Neural cell (in vitro differentiated cells): ENCODE measurements around the gene INSIG1. TPM values are rescaled to one million over a fixed set of nuclear protein-coding genes. Genes with fewer than 3 reads are reported as not detected.

ENCODE experiments used
- H2AFZ ChIP-seq: fragments of 200-600, 300-800 bp; sonication (generic), shearing (Covaris generic); 2 replicates; pipeline ENCODE4 v1.6.0; 2014; ENCODE audit warnings: low read depth, mild to moderate bottlenecking, antibody characterized with exemption, low read length, moderate library complexity
- H3F3A ChIP-seq: fragments of 200-600 bp; shearing (Covaris generic); 2 replicates; pipeline ENCODE4 v1.6.1; 2016; ENCODE audit warnings: mild to moderate bottlenecking, moderate library complexity, mixed read lengths, antibody characterized with exemption, low read length; ENCODE audit not compliant: insufficient read depth, poor library complexity, severe bottlenecking
- H3K27ac ChIP-seq: fragments of 200-600, 300-800 bp; sonication (generic), shearing (Covaris generic); 2 replicates; pipeline ENCODE4 v1.5.1; 2014; ENCODE audit warnings: mild to moderate bottlenecking, low read length, moderate library complexity
- H3K27me3 ChIP-seq: fragments of 300-800, 200-600 bp; sonication (generic), shearing (Covaris generic); 2 replicates; pipeline ENCODE4 v1.6.0; 2014; ENCODE audit warnings: mild to moderate bottlenecking, low read depth, low read length, moderate library complexity; ENCODE audit not compliant: insufficient read depth
- H3K36me3 ChIP-seq: fragments of 300-800, 200-600 bp; sonication (generic), shearing (Covaris generic); 2 replicates; pipeline ENCODE4 v1.5.1; 2014; ENCODE audit warnings: mild to moderate bottlenecking, antibody characterized with exemption, low read length, moderate library complexity; ENCODE audit not compliant: insufficient read depth
- H3K4me2 ChIP-seq: fragments of 300-800, 200-600 bp; sonication (generic), shearing (Covaris generic); 2 replicates; pipeline ENCODE4 v1.6.0; 2014; ENCODE audit warnings: mild to moderate bottlenecking, low read length
- H3K4me3 ChIP-seq: fragments of 300-800, 200-600 bp; sonication (generic), shearing (Covaris generic); 2 replicates; pipeline ENCODE4 v1.5.1; 2014; ENCODE audit warnings: mild to moderate bottlenecking, low read length, moderate library complexity
- H3K79me2 ChIP-seq: fragments of 200-600 bp; shearing (Covaris generic); replicated peaks from 2 replicates; pipeline ENCODE4 v1.6.0; 2014; ENCODE audit warnings: mild to moderate bottlenecking, low read length, moderate library complexity; ENCODE audit not compliant: insufficient read depth
- H3K9ac ChIP-seq: fragments of 300-800, 200-600 bp; sonication (generic), shearing (Covaris generic); 2 replicates; pipeline ENCODE4 v1.6.1; 2016; ENCODE audit warnings: mild to moderate bottlenecking, low read length, mixed read lengths
- H3K9me2 ChIP-seq: fragments of 200-600 bp; shearing (Covaris generic); 2 replicates; pipeline ENCODE4 v1.6.1; 2016; ENCODE audit warnings: mild to moderate bottlenecking, low read length, mixed read lengths; ENCODE audit not compliant: insufficient read depth
- H3K9me3 ChIP-seq: fragments of 200-600, 300-800 bp; sonication (generic), shearing (Covaris generic); 2 replicates; pipeline ENCODE4 v1.6.1; 2016; ENCODE audit warnings: mild to moderate bottlenecking, mixed run types, low read length, moderate library complexity, mixed read lengths
- H4K20me1 ChIP-seq: fragments of 200-600 bp; shearing (Covaris generic); 2 replicates; pipeline ENCODE4 v1.6.1; 2016; ENCODE audit warnings: mild to moderate bottlenecking, mixed run types; ENCODE audit not compliant: insufficient read depth
- EP300 ChIP-seq: fragments of 450-650 bp; conservative IDR thresholded peaks from 2 replicates; pipeline ENCODE4 v1.6.1; 2014; ENCODE audit warnings: antibody characterized with exemption, mild to moderate bottlenecking, moderate library complexity; ENCODE audit not compliant: poor library complexity, severe bottlenecking
- EZH2 ChIP-seq: fragments of 200-600, 300-800 bp; shearing (Covaris generic), sonication (generic); IDR thresholded peaks from 2 replicates; pipeline ENCODE4 v1.6.1; 2014; ENCODE audit warnings: antibody characterized with exemption, low read length, borderline replicate concordance, mild to moderate bottlenecking; ENCODE audit not compliant: insufficient read depth, poor library complexity, severe bottlenecking
- MXI1 ChIP-seq: fragments of 450-650 bp; conservative IDR thresholded peaks from 2 replicates; pipeline ENCODE4 v1.6.1; 2014; ENCODE audit warnings: antibody characterized with exemption, mild to moderate bottlenecking; ENCODE audit not compliant: poor library complexity, severe bottlenecking
- POLR2AphosphoS5 ChIP-seq: IDR thresholded peaks from 2 replicates; pipeline ENCODE4 v1.6.1; 2012
- RAD21 ChIP-seq: fragments of 450-650 bp; conservative IDR thresholded peaks from 2 replicates; pipeline ENCODE4 v1.6.1; 2014; ENCODE audit warnings: antibody characterized with exemption, mild to moderate bottlenecking, moderate library complexity
- SMC3 ChIP-seq: fragments of 450-650 bp; conservative IDR thresholded peaks from 2 replicates; pipeline ENCODE4 v1.6.1; 2014; ENCODE audit warnings: antibody characterized with exemption, mild to moderate bottlenecking, moderate library complexity; ENCODE audit not compliant: poor library complexity
- TAF1 ChIP-seq: IDR thresholded peaks from 2 replicates; pipeline ENCODE4 v1.6.1; 2012; ENCODE audit warnings: low read depth
- polyA plus RNA-seq: library from polyadenylated mRNA; depleted of rRNA; stranded (reverse); fragments of >200 nt; gene quantifications from 2 replicates; pipeline ENCODE4 v1.2.3, GENCODE V29; 2014
- TF ChIP-seq, protein P1 (sequence below): fragments of 450-650 bp; IDR thresholded peaks from 2 replicates; pipeline ENCODE4 v1.5.1; 2014; ENCODE audit warnings: antibody characterized with exemption, mild to moderate bottlenecking, moderate library complexity; ENCODE audit not compliant: poor library complexity, severe bottlenecking
- TF ChIP-seq, protein P2 (sequence below): IDR thresholded peaks from 2 replicates; pipeline ENCODE4 v1.6.1; 2012; ENCODE audit warnings: borderline replicate concordance

The INSIG1 gene
- polyA plus RNA-seq, 1 donor from 2014 or later: 71.0 TPM

DNA sequence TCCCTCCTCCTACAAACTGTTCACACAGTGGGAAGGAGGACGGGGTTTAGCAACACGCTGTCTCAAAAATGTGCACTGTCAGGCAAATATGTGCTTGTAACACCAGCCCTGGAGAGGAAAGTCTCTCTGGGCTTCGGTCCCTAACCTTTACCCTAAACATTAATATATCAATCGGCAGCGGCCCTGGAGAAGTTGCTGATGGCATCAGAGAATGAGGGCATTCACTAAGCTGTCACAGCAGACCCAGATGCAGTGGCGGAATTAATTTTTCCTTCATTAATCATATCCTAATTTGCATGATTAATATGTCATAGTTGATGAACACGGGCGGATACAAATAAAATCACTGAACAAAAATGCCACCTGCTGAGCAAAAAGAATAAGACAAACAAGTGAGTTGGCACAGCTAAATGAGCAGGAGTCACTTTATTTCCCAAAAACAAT lies 45.2 kb upstream of the INSIG1 start:
- H3F3A ChIP-seq: no peaks in the 10 kb centered on the region
- H3K9me2 ChIP-seq: no peaks in the 10 kb centered on the region
- no peak overlapping the region for H2AFZ ChIP-seq
- H4K20me1 ChIP-seq: no peaks in the 10 kb centered on the region
- H3K79me2 ChIP-seq: no peaks in the 10 kb centered on the region
- no peak overlapping the region for H3K4me2 ChIP-seq
- H3K36me3 ChIP-seq: no peaks in the 10 kb centered on the region
- H3K27ac ChIP-seq: no peak overlapping the region
- H3K4me3 ChIP-seq: no peak overlapping the region
- no peaks in the 10 kb centered on the region for H3K27me3 ChIP-seq
- H3K9ac ChIP-seq: no peak overlapping the region
- TF ChIP-seq, protein P1, sequence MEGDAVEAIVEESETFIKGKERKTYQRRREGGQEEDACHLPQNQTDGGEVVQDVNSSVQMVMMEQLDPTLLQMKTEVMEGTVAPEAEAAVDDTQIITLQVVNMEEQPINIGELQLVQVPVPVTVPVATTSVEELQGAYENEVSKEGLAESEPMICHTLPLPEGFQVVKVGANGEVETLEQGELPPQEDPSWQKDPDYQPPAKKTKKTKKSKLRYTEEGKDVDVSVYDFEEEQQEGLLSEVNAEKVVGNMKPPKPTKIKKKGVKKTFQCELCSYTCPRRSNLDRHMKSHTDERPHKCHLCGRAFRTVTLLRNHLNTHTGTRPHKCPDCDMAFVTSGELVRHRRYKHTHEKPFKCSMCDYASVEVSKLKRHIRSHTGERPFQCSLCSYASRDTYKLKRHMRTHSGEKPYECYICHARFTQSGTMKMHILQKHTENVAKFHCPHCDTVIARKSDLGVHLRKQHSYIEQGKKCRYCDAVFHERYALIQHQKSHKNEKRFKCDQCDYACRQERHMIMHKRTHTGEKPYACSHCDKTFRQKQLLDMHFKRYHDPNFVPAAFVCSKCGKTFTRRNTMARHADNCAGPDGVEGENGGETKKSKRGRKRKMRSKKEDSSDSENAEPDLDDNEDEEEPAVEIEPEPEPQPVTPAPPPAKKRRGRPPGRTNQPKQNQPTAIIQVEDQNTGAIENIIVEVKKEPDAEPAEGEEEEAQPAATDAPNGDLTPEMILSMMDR: no peak
- TF ChIP-seq TAF1 (no peak), EP300 (no peak), EZH2 (no peak), RAD21 (no peak), POLR2AphosphoS5 (no peak), MXI1 (no peak), SMC3 (no peak)
- TF ChIP-seq, protein P2, sequence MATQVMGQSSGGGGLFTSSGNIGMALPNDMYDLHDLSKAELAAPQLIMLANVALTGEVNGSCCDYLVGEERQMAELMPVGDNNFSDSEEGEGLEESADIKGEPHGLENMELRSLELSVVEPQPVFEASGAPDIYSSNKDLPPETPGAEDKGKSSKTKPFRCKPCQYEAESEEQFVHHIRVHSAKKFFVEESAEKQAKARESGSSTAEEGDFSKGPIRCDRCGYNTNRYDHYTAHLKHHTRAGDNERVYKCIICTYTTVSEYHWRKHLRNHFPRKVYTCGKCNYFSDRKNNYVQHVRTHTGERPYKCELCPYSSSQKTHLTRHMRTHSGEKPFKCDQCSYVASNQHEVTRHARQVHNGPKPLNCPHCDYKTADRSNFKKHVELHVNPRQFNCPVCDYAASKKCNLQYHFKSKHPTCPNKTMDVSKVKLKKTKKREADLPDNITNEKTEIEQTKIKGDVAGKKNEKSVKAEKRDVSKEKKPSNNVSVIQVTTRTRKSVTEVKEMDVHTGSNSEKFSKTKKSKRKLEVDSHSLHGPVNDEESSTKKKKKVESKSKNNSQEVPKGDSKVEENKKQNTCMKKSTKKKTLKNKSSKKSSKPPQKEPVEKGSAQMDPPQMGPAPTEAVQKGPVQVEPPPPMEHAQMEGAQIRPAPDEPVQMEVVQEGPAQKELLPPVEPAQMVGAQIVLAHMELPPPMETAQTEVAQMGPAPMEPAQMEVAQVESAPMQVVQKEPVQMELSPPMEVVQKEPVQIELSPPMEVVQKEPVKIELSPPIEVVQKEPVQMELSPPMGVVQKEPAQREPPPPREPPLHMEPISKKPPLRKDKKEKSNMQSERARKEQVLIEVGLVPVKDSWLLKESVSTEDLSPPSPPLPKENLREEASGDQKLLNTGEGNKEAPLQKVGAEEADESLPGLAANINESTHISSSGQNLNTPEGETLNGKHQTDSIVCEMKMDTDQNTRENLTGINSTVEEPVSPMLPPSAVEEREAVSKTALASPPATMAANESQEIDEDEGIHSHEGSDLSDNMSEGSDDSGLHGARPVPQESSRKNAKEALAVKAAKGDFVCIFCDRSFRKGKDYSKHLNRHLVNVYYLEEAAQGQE: no peak
- no peaks in the 10 kb centered on the region for H3K9me3 ChIP-seq

DNA sequence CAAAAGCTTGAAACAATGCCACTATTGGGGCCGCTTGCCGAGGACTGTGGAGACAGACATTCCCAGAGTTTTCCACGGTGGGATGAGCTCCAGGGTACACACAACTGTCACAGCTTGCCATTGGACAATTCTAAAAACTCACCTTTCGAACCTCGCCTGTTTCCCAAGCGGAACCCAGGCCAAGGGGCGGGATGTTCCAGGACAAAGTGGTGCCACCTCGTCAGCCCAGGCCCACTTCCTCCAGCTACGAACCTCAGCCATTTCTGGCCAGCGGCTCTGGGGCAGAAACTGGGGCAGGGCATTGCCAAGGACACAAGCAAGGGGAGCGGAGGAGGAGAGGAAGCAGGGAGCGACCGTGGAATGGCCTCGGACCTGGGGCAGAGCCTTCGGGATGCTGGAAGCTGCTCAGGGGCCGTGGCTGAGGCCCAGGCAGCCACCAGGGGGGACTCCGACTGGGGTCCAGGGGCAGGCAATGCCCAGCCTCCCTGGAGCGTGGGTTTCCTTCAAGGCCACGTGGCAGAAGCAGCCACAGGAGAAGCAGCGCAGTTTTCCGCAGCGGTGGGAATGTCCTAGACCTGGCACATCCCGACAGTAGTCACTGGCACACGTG lies 44.7 kb upstream of the INSIG1 start:
- Histone ChIP-seq H3K27ac (no peak overlapping the region), H3K9me2 (no peaks in the 10 kb centered on the region), H3K36me3 (no peaks in the 10 kb centered on the region), H3K79me2 (no peaks in the 10 kb centered on the region), H3K27me3 (no peaks in the 10 kb centered on the region), H4K20me1 (no peaks in the 10 kb centered on the region), H3K9ac (no peak overlapping the region), H3F3A (no peaks in the 10 kb centered on the region), H3K9me3 (no peaks in the 10 kb centered on the region), H3K4me2 (no peak overlapping the region), H2AFZ (no peak overlapping the region), H3K4me3 (no peak overlapping the region)
- TF ChIP-seq, protein P1: no peak
- no peak for TF ChIP-seq TAF1
- TF ChIP-seq MXI1: no peak
- TF ChIP-seq, protein P2: no peak
- no peak for TF ChIP-seq SMC3
- TF ChIP-seq POLR2AphosphoS5: no peak
- TF ChIP-seq EZH2: no peak
- no peak for TF ChIP-seq RAD21
- TF ChIP-seq EP300: no peak
